PC-9 (cell line): ENCODE measurements around the gene ZFYVE16. TPM values are rescaled to one million over a fixed set of nuclear protein-coding genes. Genes with fewer than 3 reads are reported as not detected.
"Not testable (repeated sequence)": the region's sequence is repeated elsewhere in the genome, so short reads cannot be mapped to it uniquely, and the experiment has no call there.

Experiments used
- BruUV-seq: library from RNA; stranded (reverse); fragments of 400-500 nt; replicated peaks from 2 replicates; lab custom pipeline; 2021; lab: Mats Ljungman, UMichigan
- CTCF ChIA-PET: fragments of 300-600 bp; sonication (Branson Sonifier 250); formaldehyde crosslinking; loops from one replicate; lab custom pipeline; 2022; ENCODE audit warnings: antibody characterized with exemption; lab: Charles Lee
- POLR2A ChIA-PET: fragments of 300-600 bp; sonication (Branson Sonifier 250); formaldehyde crosslinking; loops from one replicate; lab custom pipeline; 2022; ENCODE audit warnings: antibody characterized with exemption; ENCODE audit not compliant: unreplicated experiment; lab: Charles Lee
- DNase-seq, 2 experiments: peaks; one replicate each; pipeline versions ENCODE4 v3.0.0 to v3.0.0-alpha.2; 2015 to 2022; ENCODE audit warnings: mixed read lengths in 1 of 2
- H2AFZ ChIP-seq: fragments of 200-600 bp; sonication (generic); 2 replicates; pipeline ENCODE4 v1.8.1; 2017; ENCODE audit warnings: antibody characterized with exemption
- H3F3A ChIP-seq: fragments of 200-600 bp; sonication (generic); 2 replicates; pipeline ENCODE4 v1.8.1; 2017; ENCODE audit warnings: antibody characterized with exemption, mild to moderate bottlenecking, low read depth; ENCODE audit not compliant: insufficient read depth
- H3K27ac ChIP-seq: fragments of 200-600 bp; sonication (generic); 2 replicates; pipeline ENCODE4 v1.6.1; 2016; ENCODE audit warnings: mixed run types
- H3K27me3 ChIP-seq: fragments of 200-600 bp; sonication (generic); 2 replicates; pipeline ENCODE4 v1.6.1; 2016; ENCODE audit warnings: low read depth, mixed run types; ENCODE audit not compliant: insufficient read depth
- H3K36me3 ChIP-seq: fragments of 200-600 bp; sonication (generic); 2 replicates; pipeline ENCODE4 v1.6.1; 2016; ENCODE audit warnings: low read depth, mixed run types
- H3K4me1 ChIP-seq: fragments of 200-600 bp; sonication (generic); replicated peaks from 2 replicates; pipeline ENCODE4 v1.6.1; 2016; ENCODE audit warnings: mixed run types; ENCODE audit not compliant: insufficient read depth
- H3K4me2 ChIP-seq: fragments of 200-600 bp; sonication (generic); 2 replicates; pipeline ENCODE4 v1.6.1; 2017; ENCODE audit warnings: mixed run types
- H3K4me3 ChIP-seq: fragments of 200-600 bp; sonication (generic); 2 replicates; pipeline ENCODE4 v1.6.1; 2016; ENCODE audit warnings: mixed run types
- H3K79me2 ChIP-seq: fragments of 200-600 bp; sonication (generic); 2 replicates; pipeline ENCODE4 v1.6.1; 2017; ENCODE audit warnings: low read depth, mixed run types
- H3K9me2 ChIP-seq: fragments of 200-600 bp; sonication (generic); 2 replicates; pipeline ENCODE4 v1.8.1; 2017; ENCODE audit warnings: mild to moderate bottlenecking; ENCODE audit not compliant: insufficient read depth
- H3K9me3 ChIP-seq: fragments of 200-600 bp; sonication (generic); 2 replicates; pipeline ENCODE4 v1.8.1; 2016; ENCODE audit warnings: low read depth; ENCODE audit not compliant: insufficient read depth
- H4K20me1 ChIP-seq: fragments of 200-600 bp; sonication (generic); 2 replicates; pipeline ENCODE4 v1.8.1; 2017; ENCODE audit not compliant: insufficient read depth
- CTCF ChIP-seq: fragments of 200-600 bp; sonication (generic); conservative IDR thresholded peaks from 2 replicates; pipeline ENCODE4 v1.6.1; 2017; ENCODE audit warnings: mixed run types, antibody characterized with exemption, mild to moderate bottlenecking, moderate library complexity
- EZH2 ChIP-seq: fragments of 200-600 bp; sonication (generic); IDR thresholded peaks from 2 replicates; pipeline ENCODE4 v1.8.0; 2017; ENCODE audit warnings: antibody characterized with exemption, low read depth
- intact Hi-C: fragments of 100-400 bp; cut with micrococcal nuclease; formaldehyde crosslinking; loops from one replicate; pipeline ENCODE4 v1.10.0; 2022; ENCODE audit not compliant: unreplicated experiment
- total RNA-seq: library from RNA; stranded (reverse); gene quantifications from 2 replicates; pipeline ENCODE4 v1.2.3, GENCODE V29; 2021

ZFYVE16 gene
- total RNA-seq, 1 experiment from 2014 or later: 27.7 TPM

- DNase-seq: no peak
- Histone ChIP-seq H3K79me2 (no peaks in the 10 kb centered on the region), H3K27me3 (no peaks in the 10 kb centered on the region), H3F3A (peaks cover 49% of the 10 kb centered on the region), H4K20me1 (no peaks in the 10 kb centered on the region; the same call in 1 of the 2 replicates), H3K4me3 (peak overlapping the region; percentile 21; the same call in 1 of the 2 replicates), H3K9me3 (peaks cover 9% of the 10 kb centered on the region), H3K4me2 (peak overlapping the region; percentile 74), H3K4me1 (peaks cover 55% of the 10 kb centered on the region), H3K36me3 (0 out of 2 replicates have a peak, but pooled peaks cover 4% of the 10 kb centered on the region), H2AFZ (no peak overlapping the region), H3K27ac (peak overlapping the region; percentile 52), H3K9me2 (no peaks in the 10 kb centered on the region)
- POLR2A ChIA-PET: no interaction called here
- intact Hi-C loops: loop anchor here (10.0 kb wide), 1 partner anchor 72 kb away; no protein-coding TSS in a partner anchor
- TF ChIP-seq CTCF (no peak), EZH2 (no peak)
- no TSS peak for BruUV-seq
- CTCF ChIA-PET: no interaction called here
Measured at GRCh38 chr5:80492741-80493140, 84.9 kb downstream of the ZFYVE16 start.

- H4K20me1 ChIP-seq, H3K36me3 ChIP-seq, H2AFZ ChIP-seq, H3K9me2 ChIP-seq, CTCF ChIA-PET, BruUV-seq, H3K27me3 ChIP-seq, H3K79me2 ChIP-seq, POLR2A ChIA-PET, H3K9me3 ChIP-seq: not testable (repeated sequence)
- peak; percentile 66 to 86 for DNase-seq
- peaks cover 55% of the 10 kb centered on the region for H3K4me1 ChIP-seq
- H3K27ac ChIP-seq: peak overlapping the region; percentile 57
- H3K4me3 ChIP-seq: peak overlapping the region; percentile 21; the same call in 1 of the 2 replicates
- intact Hi-C loops: loop anchor here (10.0 kb wide), 1 partner anchor 71 kb away; no protein-coding TSS in a partner anchor
- peaks cover 45% of the 10 kb centered on the region for H3F3A ChIP-seq
- H3K4me2 ChIP-seq: peak overlapping the region; percentile 74
Measured at GRCh38 chr5:80493443-80493842, 85.6 kb downstream of the ZFYVE16 start.

GRCh38 chr5:80495891-80496290, 88.0 kb downstream of the ZFYVE16 start:
- H3K79me2 ChIP-seq: no peaks in the 10 kb centered on the region
- ChIA-PET CTCF (no interaction called here), POLR2A (no interaction called here)
- 0 out of 2 replicates have a peak, but pooled peaks cover 4% of the 10 kb centered on the region for H3K36me3 ChIP-seq
- intact Hi-C loops: loop anchor here (10.0 kb wide), 1 partner anchor 69 kb away; no protein-coding TSS in a partner anchor
- BruUV-seq: no TSS peak
- H3K9me2 ChIP-seq: no peaks in the 10 kb centered on the region
- H3K4me3 ChIP-seq: no peak overlapping the region
- no peak for DNase-seq
- H3K27me3 ChIP-seq: no peaks in the 10 kb centered on the region
- H2AFZ ChIP-seq: no peak overlapping the region
- H4K20me1 ChIP-seq: no peaks in the 10 kb centered on the region; the same call in 1 of the 2 replicates
- no peak overlapping the region for H3K4me2 ChIP-seq
- H3K27ac ChIP-seq: no peak overlapping the region
- peaks cover 40% of the 10 kb centered on the region for H3K4me1 ChIP-seq
- peaks cover 9% of the 10 kb centered on the region for H3K9me3 ChIP-seq
- TF ChIP-seq CTCF: no peak
- no peak for TF ChIP-seq EZH2
- H3F3A ChIP-seq: peaks cover 21% of the 10 kb centered on the region
